Measurements from ENCODE around the gene PLA1A. TPM values are rescaled to one million over a fixed set of nuclear protein-coding genes. Genes with fewer than 3 reads are reported as not detected.

The PLA1A gene
- total RNA-seq, 1 experiment from 2014 or later = not detected

DNA sequence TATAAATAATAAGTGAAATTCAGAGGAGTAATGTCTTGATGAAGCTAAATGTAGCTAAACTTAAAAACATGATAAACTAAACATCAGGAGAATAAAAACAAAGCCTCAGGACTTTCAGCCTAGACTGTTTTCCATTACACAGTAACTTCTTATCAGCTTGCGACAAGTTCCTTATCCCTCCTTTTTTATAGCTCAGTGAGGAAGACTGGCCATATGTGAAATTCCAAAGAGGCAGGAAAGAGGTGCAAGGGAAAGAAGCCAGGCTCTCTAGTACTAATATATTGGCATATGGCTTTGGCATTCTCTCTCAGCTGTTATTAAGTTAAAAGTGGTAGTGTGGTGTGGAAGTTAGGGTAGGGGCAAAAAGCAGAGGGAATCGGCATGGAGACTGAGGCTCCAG lies 75.1 kb downstream of the PLA1A start:
- DNase-seq = no peak
- Histone ChIP-seq H3K36me3 (ENCODE audit: low read depth) (peaks cover 18% of the 10 kb centered on the region), H3K4me3 (no peak overlapping the region), H3F3A (ENCODE audit: insufficient read depth, low read depth) (no peaks in the 10 kb centered on the region), H3K4me2 (no peak overlapping the region), H2AFZ (no peak overlapping the region), H3K9me2 (ENCODE audit: insufficient read depth) (no peaks in the 10 kb centered on the region), H3K27me3 (ENCODE audit: insufficient read depth, low read depth) (no peaks in the 10 kb centered on the region), H3K9me3 (ENCODE audit: insufficient read depth, low read depth) (no peaks in the 10 kb centered on the region), H3K79me2 (ENCODE audit: low read depth) (peaks cover 22% of the 10 kb centered on the region), H3K4me1 (replicated peaks; ENCODE audit: insufficient read depth) (peaks cover 12% of the 10 kb centered on the region), H4K20me1 (ENCODE audit: insufficient read depth) (0 out of 2 replicates have a peak, but pooled peaks cover 3% of the 10 kb centered on the region), H3K27ac (no peak overlapping the region)
- TF ChIP-seq, protein P1, sequence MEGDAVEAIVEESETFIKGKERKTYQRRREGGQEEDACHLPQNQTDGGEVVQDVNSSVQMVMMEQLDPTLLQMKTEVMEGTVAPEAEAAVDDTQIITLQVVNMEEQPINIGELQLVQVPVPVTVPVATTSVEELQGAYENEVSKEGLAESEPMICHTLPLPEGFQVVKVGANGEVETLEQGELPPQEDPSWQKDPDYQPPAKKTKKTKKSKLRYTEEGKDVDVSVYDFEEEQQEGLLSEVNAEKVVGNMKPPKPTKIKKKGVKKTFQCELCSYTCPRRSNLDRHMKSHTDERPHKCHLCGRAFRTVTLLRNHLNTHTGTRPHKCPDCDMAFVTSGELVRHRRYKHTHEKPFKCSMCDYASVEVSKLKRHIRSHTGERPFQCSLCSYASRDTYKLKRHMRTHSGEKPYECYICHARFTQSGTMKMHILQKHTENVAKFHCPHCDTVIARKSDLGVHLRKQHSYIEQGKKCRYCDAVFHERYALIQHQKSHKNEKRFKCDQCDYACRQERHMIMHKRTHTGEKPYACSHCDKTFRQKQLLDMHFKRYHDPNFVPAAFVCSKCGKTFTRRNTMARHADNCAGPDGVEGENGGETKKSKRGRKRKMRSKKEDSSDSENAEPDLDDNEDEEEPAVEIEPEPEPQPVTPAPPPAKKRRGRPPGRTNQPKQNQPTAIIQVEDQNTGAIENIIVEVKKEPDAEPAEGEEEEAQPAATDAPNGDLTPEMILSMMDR (conservative IDR thresholded peaks at IDR 0.05) = no peak
- TF ChIP-seq EZH2 (IDR thresholded peaks at IDR 0.05; ENCODE audit: low read depth) = no peak
- no TSS peak for BruUV-seq (replicated peaks)
- ChIA-PET CTCF (interaction anchor here (0.6 kb wide), 1 partner anchor 35 kb away, joined by 4 read pairs; no protein-coding TSS in a partner anchor), POLR2A (ENCODE audit: unreplicated experiment) (no interaction called here)
- intact Hi-C loops (cut with micrococcal nuclease; ENCODE audit: unreplicated experiment) = loop anchor here (10.0 kb wide), 1 partner anchor 148 kb away; no protein-coding TSS in a partner anchor

DNA sequence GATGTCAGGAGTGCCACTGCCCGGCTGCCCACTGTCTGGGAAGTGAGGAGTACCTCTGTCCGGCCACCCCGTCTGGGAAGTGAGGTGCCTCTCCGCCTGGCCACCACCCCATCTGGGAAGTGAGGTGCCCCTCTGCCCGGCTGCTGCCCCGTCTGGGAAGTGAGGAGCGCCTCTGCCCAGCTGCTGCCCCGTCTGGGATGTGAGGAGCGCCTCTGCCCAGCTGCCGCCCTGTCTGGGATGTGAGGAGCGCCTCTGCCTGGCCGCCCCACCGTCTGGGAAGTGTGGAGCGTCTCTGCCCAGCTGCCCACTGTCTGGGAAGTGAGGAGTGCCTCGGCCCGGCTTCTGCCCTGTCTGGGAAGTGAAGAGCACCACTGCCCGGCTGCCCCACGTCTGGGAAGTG lies 76.2 kb downstream of the PLA1A start:
- H3F3A ChIP-seq (ENCODE audit: insufficient read depth, low read depth) = no peaks in the 10 kb centered on the region
- H3K9me2 ChIP-seq (ENCODE audit: insufficient read depth) = no peaks in the 10 kb centered on the region
- H3K4me2 ChIP-seq = no peak overlapping the region
- DNase-seq = no peak
- H3K27ac ChIP-seq = no peak overlapping the region
- ChIA-PET POLR2A (ENCODE audit: unreplicated experiment) (no interaction called here), CTCF (no interaction called here)
- TF ChIP-seq, protein P1 (conservative IDR thresholded peaks at IDR 0.05) = no peak
- no peak for TF ChIP-seq EZH2 (IDR thresholded peaks at IDR 0.05; ENCODE audit: low read depth)
- H3K27me3 ChIP-seq (ENCODE audit: insufficient read depth, low read depth) = no peaks in the 10 kb centered on the region
- H4K20me1 ChIP-seq (ENCODE audit: insufficient read depth) = 0 out of 2 replicates have a peak, but pooled peaks cover 3% of the 10 kb centered on the region
- H3K36me3 ChIP-seq (ENCODE audit: low read depth) = peaks cover 18% of the 10 kb centered on the region
- no peak overlapping the region for H2AFZ ChIP-seq
- no peaks in the 10 kb centered on the region for H3K9me3 ChIP-seq (ENCODE audit: insufficient read depth, low read depth)
- intact Hi-C loops (cut with micrococcal nuclease; ENCODE audit: unreplicated experiment) = loop anchor here (10.0 kb wide), 1 partner anchor 149 kb away; no protein-coding TSS in a partner anchor
- H3K4me1 ChIP-seq (replicated peaks; ENCODE audit: insufficient read depth) = peaks cover 15% of the 10 kb centered on the region
- no TSS peak for BruUV-seq (replicated peaks)
- peaks cover 22% of the 10 kb centered on the region for H3K79me2 ChIP-seq (ENCODE audit: low read depth)
- H3K4me3 ChIP-seq = no peak overlapping the region

DNA sequence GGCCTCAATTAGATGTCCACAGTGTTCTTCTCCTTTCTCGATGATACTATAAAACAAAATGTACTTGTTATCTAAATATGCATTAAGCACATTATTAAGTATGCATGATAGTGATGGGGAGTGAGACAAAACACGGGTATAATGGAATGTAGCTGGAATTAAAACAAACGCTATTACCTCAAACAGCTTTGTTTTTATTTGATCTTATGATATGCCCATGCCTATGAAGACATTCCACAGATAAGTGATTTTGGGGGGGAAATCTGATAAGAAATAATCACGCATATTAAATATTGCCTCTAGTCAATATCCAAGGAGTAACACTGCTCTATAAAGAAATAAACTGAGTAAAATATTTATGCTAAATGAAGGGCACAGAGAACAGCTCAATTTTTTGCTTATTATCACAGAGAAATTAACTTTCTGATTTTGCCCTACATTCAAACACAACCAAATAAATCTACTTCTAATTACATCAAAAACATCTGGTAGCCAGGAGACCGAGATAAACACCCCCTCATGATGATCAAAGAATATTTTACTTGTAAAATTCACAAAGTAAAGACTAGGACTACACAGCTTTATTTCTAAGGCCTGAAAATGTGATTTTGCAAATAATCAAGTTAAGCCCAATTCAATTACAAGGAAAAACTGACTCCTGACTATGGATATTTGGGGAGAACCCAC lies 77.6 kb downstream of the PLA1A start:
- Histone ChIP-seq H3K9me2 (ENCODE audit: insufficient read depth) (no peaks in the 10 kb centered on the region), H3K27me3 (ENCODE audit: insufficient read depth, low read depth) (no peaks in the 10 kb centered on the region), H3F3A (ENCODE audit: insufficient read depth, low read depth) (no peaks in the 10 kb centered on the region), H3K4me2 (peak overlapping the region; percentile 94), H3K9me3 (ENCODE audit: insufficient read depth, low read depth) (no peaks in the 10 kb centered on the region), H3K36me3 (ENCODE audit: low read depth) (peaks cover 18% of the 10 kb centered on the region), H3K79me2 (ENCODE audit: low read depth) (peaks cover 22% of the 10 kb centered on the region), H2AFZ (no peak overlapping the region), H4K20me1 (ENCODE audit: insufficient read depth) (0 out of 2 replicates have a peak, but pooled peaks cover 3% of the 10 kb centered on the region), H3K27ac (no peak overlapping the region), H3K4me3 (peak overlapping the region; percentile 81; the same call in 1 of the 2 replicates), H3K4me1 (replicated peaks; ENCODE audit: insufficient read depth) (peaks cover 15% of the 10 kb centered on the region)
- DNase-seq = no peak
- ChIA-PET CTCF (no interaction called here), POLR2A (ENCODE audit: unreplicated experiment) (interaction anchor here (0.7 kb wide), 1 partner anchor 19 kb away, joined by 17 read pairs; no protein-coding TSS in a partner anchor)
- no TSS peak for BruUV-seq (replicated peaks)
- TF ChIP-seq, protein P1 (conservative IDR thresholded peaks at IDR 0.05) = no peak
- no peak for TF ChIP-seq EZH2 (IDR thresholded peaks at IDR 0.05; ENCODE audit: low read depth)
- intact Hi-C loops (cut with micrococcal nuclease; ENCODE audit: unreplicated experiment) = loop anchor here (10.0 kb wide), 1 partner anchor 151 kb away; no protein-coding TSS in a partner anchor

All from PC-9 (cell line).